Osteoblast (primary cell): ENCODE results near the gene ADCY5. TPM values are rescaled to one million over a fixed set of nuclear protein-coding genes. Genes with fewer than 3 reads are reported as not detected.

Experiments
- DNase-seq: peaks from one replicate; pipeline ENCODE4 v3.0.0; 2011; ENCODE audit warnings: low spot score, mixed read lengths; ENCODE audit not compliant: insufficient read length; ENCODE audit errors: missing footprints
- H2AFZ ChIP-seq: 2 replicates; pipeline ENCODE4 v1.6.0; 2011; ENCODE audit warnings: mild to moderate bottlenecking, low read length
- H3K27ac ChIP-seq: 2 replicates; pipeline ENCODE4 v1.5.1; 2011; ENCODE audit warnings: mild to moderate bottlenecking, low read depth, low read length, moderate library complexity
- H3K27me3 ChIP-seq: 2 replicates; pipeline ENCODE4 v1.6.0; 2012; ENCODE audit warnings: mild to moderate bottlenecking, control low read depth, inconsistent platforms, low read length, moderate library complexity; ENCODE audit not compliant: insufficient read depth
- H3K36me3 ChIP-seq: 2 replicates; pipeline ENCODE4 v1.5.1; 2011; ENCODE audit warnings: mild to moderate bottlenecking, low read length, control low read depth, moderate library complexity; ENCODE audit not compliant: insufficient read depth
- H3K4me1 ChIP-seq: 2 replicates; pipeline ENCODE4 v1.5.1; 2011; ENCODE audit warnings: mild to moderate bottlenecking, low read length, control low read depth, moderate library complexity; ENCODE audit not compliant: insufficient read depth
- H3K4me2 ChIP-seq: 2 replicates; pipeline ENCODE4 v1.6.0; 2011; ENCODE audit warnings: mild to moderate bottlenecking, low read length; ENCODE audit not compliant: insufficient read depth
- H3K4me3 ChIP-seq: fragments of 200-600 bp; sonication (generic); 3 replicates; pipeline ENCODE4 v1.5.1; 2012; ENCODE audit warnings: mild to moderate bottlenecking, low read length, inconsistent platforms; ENCODE audit not compliant: insufficient read depth
- H3K79me2 ChIP-seq: 2 replicates; pipeline ENCODE4 v1.6.0; 2012; ENCODE audit warnings: mild to moderate bottlenecking, low read length, control low read depth, inconsistent platforms; ENCODE audit not compliant: insufficient read depth
- H3K9me3 ChIP-seq: 2 replicates; pipeline ENCODE4 v1.5.1; 2011; ENCODE audit warnings: low read depth, low read length, control low read depth
- H4K20me1 ChIP-seq: 2 replicates; pipeline ENCODE4 v1.6.0; 2012; ENCODE audit warnings: mild to moderate bottlenecking, low read length, control low read depth; ENCODE audit not compliant: insufficient read depth
- total RNA-seq: library from RNA; depleted of rRNA; stranded (reverse); fragments of >200 nt; gene quantifications from 2 replicates; pipeline ENCODE4 v1.2.3, GENCODE V29; 2012
- TF ChIP-seq, protein P1 (sequence below): IDR thresholded peaks from 2 replicates; pipeline ENCODE4 v1.5.1; 2011; ENCODE audit warnings: mild to moderate bottlenecking, low read depth, low read length, moderate library complexity; ENCODE audit errors: extremely low read depth

ADCY5 gene
- total RNA-seq, 1 donor, result 0.72 TPM

DNA sequence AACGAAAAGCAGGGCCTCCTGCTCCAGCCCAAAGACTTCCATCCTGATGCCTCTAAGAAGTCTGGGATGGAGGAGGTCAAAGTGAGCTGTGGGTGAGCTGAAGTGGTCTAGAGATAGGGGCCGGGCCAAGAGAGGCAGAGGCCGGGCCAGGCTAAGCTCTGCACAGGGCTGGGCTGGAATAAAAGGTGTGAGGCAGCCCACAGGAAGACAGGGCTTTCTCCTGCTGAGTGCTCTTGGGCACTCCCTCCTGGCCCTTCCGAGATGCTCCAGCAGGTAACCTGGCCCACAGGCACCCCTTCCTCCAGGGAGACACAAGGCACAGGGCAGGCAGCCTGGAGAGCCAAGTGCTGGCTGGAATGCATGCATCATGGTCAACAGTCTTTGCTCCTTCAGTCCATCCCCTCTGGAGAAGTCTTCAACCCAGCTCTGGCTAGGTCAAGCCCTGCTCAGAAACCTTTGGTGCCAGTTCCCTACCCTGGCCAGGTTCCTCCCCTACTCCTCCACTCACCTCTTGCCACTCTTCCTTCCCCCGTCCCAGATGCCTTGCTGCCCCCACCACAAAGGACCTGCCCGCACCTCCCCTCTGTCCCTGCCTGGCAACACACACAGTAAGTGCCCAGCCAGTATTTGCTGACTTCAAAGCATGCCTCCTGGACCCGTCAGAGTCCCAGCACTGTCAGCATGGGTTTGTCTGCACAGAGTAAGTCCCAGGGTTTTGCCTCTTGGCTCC is 153.6 kb downstream of the ADCY5 start:
- H3K4me3 ChIP-seq, result no peak overlapping the region
- DNase-seq, result no peak
- H3K9me3 ChIP-seq, result no peaks in the 10 kb centered on the region
- TF ChIP-seq, protein P1, sequence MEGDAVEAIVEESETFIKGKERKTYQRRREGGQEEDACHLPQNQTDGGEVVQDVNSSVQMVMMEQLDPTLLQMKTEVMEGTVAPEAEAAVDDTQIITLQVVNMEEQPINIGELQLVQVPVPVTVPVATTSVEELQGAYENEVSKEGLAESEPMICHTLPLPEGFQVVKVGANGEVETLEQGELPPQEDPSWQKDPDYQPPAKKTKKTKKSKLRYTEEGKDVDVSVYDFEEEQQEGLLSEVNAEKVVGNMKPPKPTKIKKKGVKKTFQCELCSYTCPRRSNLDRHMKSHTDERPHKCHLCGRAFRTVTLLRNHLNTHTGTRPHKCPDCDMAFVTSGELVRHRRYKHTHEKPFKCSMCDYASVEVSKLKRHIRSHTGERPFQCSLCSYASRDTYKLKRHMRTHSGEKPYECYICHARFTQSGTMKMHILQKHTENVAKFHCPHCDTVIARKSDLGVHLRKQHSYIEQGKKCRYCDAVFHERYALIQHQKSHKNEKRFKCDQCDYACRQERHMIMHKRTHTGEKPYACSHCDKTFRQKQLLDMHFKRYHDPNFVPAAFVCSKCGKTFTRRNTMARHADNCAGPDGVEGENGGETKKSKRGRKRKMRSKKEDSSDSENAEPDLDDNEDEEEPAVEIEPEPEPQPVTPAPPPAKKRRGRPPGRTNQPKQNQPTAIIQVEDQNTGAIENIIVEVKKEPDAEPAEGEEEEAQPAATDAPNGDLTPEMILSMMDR, result no peak
- peaks cover 14% of the 10 kb centered on the region for H3K27me3 ChIP-seq
- no peak overlapping the region for H2AFZ ChIP-seq
- H4K20me1 ChIP-seq, result no peaks in the 10 kb centered on the region
- H3K4me1 ChIP-seq, result no peaks in the 10 kb centered on the region
- H3K79me2 ChIP-seq, result no peaks in the 10 kb centered on the region
- no peak overlapping the region for H3K27ac ChIP-seq
- no peaks in the 10 kb centered on the region for H3K36me3 ChIP-seq
- H3K4me2 ChIP-seq, result no peak overlapping the region

DNA sequence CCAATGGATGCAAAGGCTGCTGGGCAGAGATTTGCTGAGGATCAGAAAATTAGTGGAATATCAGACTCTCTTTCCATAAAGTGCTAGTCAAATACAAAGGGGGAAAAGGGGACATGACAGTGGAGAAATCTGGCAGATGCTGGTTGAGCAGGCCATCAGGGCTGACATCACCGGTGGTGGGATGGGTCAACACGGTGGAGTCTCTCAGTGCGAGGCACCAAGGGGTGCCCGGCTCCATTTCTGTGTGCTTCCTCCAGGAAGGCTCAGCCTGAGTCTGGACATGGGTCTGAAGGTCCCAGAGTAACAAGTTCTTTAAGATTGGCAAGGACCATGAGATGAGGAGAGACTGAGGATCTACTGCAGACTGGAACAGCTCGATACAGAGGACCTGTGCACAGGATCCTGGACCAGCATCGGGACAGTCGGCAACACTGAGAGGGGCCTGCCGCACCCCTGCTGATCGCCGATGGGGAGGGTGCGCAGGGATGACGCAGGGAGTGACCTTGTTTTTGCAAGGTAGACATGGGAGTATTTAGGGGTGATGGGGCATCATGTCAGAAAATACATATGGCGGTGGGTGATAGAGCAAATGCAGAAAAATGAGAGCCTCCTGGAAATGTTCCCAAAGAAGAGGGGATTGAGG is 154.5 kb downstream of the ADCY5 start:
- no peaks in the 10 kb centered on the region for H3K9me3 ChIP-seq
- H4K20me1 ChIP-seq, result no peaks in the 10 kb centered on the region
- H3K27me3 ChIP-seq, result peaks cover 14% of the 10 kb centered on the region
- no peak overlapping the region for H3K4me2 ChIP-seq
- H3K27ac ChIP-seq, result no peak overlapping the region
- no peaks in the 10 kb centered on the region for H3K36me3 ChIP-seq
- DNase-seq, result no peak
- H3K4me3 ChIP-seq, result no peak overlapping the region
- H3K79me2 ChIP-seq, result no peaks in the 10 kb centered on the region
- no peak overlapping the region for H2AFZ ChIP-seq
- TF ChIP-seq, protein P1, result no peak
- no peaks in the 10 kb centered on the region for H3K4me1 ChIP-seq

DNA sequence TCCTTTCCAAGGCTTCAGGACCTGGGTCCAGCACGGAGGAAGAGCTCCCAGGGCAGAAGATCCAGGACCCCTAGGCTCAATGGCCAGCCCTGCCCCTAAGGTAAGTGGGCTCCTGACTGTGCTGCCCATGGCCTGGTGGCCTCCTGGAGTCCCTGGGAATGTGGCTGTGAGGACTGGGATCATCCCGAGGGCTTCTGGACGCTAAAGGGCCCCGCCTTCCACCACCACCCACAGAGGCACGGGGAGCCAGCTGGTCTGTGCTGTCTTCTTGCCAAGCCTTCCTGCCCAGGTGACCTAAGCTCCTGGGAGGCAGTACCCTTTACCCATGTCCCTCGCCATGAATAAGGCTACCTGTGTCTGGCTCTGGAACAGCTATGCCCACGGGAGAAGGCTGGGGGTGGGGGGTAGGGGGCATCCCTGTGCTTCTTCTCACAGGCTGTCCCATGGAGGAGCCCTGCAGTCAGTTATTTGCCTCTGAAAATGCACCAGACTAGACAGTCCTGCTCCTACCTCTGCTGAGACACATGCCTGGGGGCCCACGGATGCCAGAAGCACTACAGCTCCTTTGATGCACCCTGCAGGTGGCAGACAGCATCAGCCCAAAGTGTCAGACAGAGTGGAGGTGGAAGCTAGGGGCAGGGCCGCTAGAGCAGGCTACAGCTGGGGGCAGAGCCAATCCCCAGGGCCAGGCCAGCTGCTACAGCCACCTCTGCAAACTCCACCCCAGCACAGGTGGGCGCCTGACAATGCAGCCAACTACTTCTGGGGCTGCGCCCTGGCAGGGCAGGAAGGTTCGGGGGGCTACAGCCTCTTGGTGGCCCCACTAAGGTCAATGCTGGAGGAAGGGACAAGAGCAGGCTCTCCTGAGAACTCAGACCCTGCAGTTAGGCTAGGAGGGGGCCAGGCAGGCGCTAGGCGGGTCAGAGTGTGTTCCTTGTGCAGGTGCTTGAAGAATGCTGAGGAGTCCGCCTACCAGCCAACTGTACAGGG is 156.3 kb downstream of the ADCY5 start:
- H3K4me3 ChIP-seq, result no peak overlapping the region
- DNase-seq, result peak; percentile 74
- no peak overlapping the region for H3K4me2 ChIP-seq
- TF ChIP-seq, protein P1, result no peak
- no peaks in the 10 kb centered on the region for H3K9me3 ChIP-seq
- no peaks in the 10 kb centered on the region for H3K36me3 ChIP-seq
- H3K79me2 ChIP-seq, result no peaks in the 10 kb centered on the region
- peaks cover 14% of the 10 kb centered on the region for H3K27me3 ChIP-seq
- no peak overlapping the region for H3K27ac ChIP-seq
- H3K4me1 ChIP-seq, result no peaks in the 10 kb centered on the region
- no peak overlapping the region for H2AFZ ChIP-seq
- no peaks in the 10 kb centered on the region for H4K20me1 ChIP-seq
